Measurements from ENCODE around the gene MEGF8.
A peak's percentile ranks its signal among the peaks of the same experiment; 100 is the strongest.

MEGF8 gene

GRCh38 chr19:42392165-42392564, 66.7 kb downstream of the MEGF8 start:
- no peak for DNase-seq

- DNase-seq, result no peak
Measured at GRCh38 chr19:42394751-42395150, 69.3 kb downstream of the MEGF8 start.

- peak; percentile 96 for DNase-seq
Measured at GRCh38 chr19:42396381-42397262, 71.2 kb downstream of the MEGF8 start.

GRCh38 chr19:42397263-42398166, 72.1 kb downstream of the MEGF8 start:
- DNase-seq, result no peak

- no peak for DNase-seq
Measured at GRCh38 chr19:42400404-42400803, 75.0 kb downstream of the MEGF8 start.

- DNase-seq, result peak; percentile 70
Measured at GRCh38 chr19:42401365-42402303, 76.2 kb downstream of the MEGF8 start.

- DNase-seq, result peak; percentile 14
Measured at GRCh38 chr19:42402376-42403116, 77.1 kb downstream of the MEGF8 start.

GRCh38 chr19:42403586-42403985, 78.2 kb downstream of the MEGF8 start:
- no peak for DNase-seq

- no peak for DNase-seq
Measured at GRCh38 chr19:42406111-42406510, 80.7 kb downstream of the MEGF8 start.

- no peak for DNase-seq
Measured at GRCh38 chr19:42407085-42407815, 81.8 kb downstream of the MEGF8 start.

GRCh38 chr19:42407816-42408175, 82.4 kb downstream of the MEGF8 start:
- DNase-seq, result no peak

GRCh38 chr19:42409477-42409876, 84.0 kb downstream of the MEGF8 start:
- no peak for DNase-seq

GRCh38 chr19:42410371-42410770, 84.9 kb downstream of the MEGF8 start:
- DNase-seq, result no peak

GRCh38 chr19:42411581-42412178, 86.2 kb downstream of the MEGF8 start:
- DNase-seq, result no peak

GRCh38 chr19:42412227-42412626, 86.8 kb downstream of the MEGF8 start:
- no peak for DNase-seq

- DNase-seq, result no peak
Measured at GRCh38 chr19:42412661-42413076, 87.2 kb downstream of the MEGF8 start.

- no peak for DNase-seq
Measured at GRCh38 chr19:42419309-42419708, 93.9 kb downstream of the MEGF8 start.

GRCh38 chr19:42420055-42420544, 94.7 kb downstream of the MEGF8 start:
- peak; percentile 24 for DNase-seq

- DNase-seq, result no peak
Measured at GRCh38 chr19:42421101-42421500, 95.7 kb downstream of the MEGF8 start.

GRCh38 chr19:42421591-42422031, 96.2 kb downstream of the MEGF8 start:
- DNase-seq, result no peak
